Breast epithelium (tissue), 3 donors: ENCODE measurements around the gene PTPRM.

Experiments
- CTCF ChIP-seq, 3 donors: fragments of 450-650 bp; IDR thresholded peaks; one replicate each; pipeline ENCODE4 v1.5.1; 2016 to 2017; ENCODE audit warnings: antibody characterized with exemption in 3 of 3, mild to moderate bottlenecking in 3 of 3, moderate library complexity in 3 of 3
- POLR2A ChIP-seq: fragments of 450-650 bp; IDR thresholded peaks from one replicate; pipeline ENCODE4 v1.6.1; 2016; ENCODE audit warnings: antibody characterized with exemption, mild to moderate bottlenecking, moderate library complexity

DNA sequence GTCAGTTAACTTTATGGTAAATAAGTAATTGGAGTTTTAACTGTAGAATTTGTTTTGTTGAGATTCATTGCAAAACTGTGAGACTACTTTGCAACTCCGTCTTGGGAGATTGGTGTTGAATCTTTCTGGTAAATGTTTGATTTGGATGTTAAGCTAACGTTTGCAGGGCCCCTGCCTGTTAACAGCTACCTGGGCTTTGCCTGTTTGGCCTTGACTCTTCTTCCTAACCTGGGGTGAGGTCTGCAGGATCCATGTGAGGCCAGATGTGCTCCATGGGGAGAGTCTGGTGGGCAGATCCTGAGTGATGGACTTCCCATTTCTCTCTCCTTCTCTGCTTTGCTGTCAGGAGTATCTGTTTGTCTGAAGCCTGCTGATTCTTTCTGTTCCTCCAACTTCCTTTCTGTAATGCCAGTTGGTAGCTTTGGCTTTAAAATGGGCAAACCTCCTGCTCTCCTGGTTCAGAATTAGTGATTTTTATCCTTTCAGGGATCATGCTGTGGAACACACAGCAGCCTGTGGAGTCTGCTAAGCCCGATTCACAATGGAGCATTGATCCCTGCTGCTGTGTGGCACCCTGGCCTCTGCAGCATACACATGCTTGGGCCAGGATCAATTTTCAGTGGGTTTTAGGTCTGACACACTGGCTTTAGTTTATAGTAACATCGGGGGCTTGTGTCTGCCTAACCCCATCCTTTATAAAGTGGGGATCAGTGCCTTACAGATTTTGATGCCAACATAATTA lies 36.3 kb downstream of the PTPRM start:
- no peak for TF ChIP-seq POLR2A
- no peak for TF ChIP-seq CTCF (IDR thresholded peaks at IDR 0.05)
